Pancreas (tissue), 10 donors: ENCODE measurements around the gene CHD5. TPM values are rescaled to one million over a fixed set of nuclear protein-coding genes. Genes with fewer than 3 reads are reported as not detected.
"Not testable (repeated sequence)": the region's sequence is repeated elsewhere in the genome, so short reads cannot be mapped to it uniquely, and the experiment has no call there.

Source experiments
- ATAC-seq, 4 donors: fragments of 200-7000 bp; cut with Tn5 transposase; one replicate each; pipeline versions ENCODE4 v1.8.0 to v1.9.1; 2020; ENCODE audit warnings: mild to moderate bottlenecking in 4 of 4, moderate library complexity in 4 of 4
- DNase-seq, 6 donors: peaks; one replicate each; pipeline ENCODE4 v3.0.0-alpha.2; 2020
- FAIRE-seq: peaks from 2 replicates; lab custom pipeline; 2012; peaks lifted over from hg19 to GRCh38; lab: Jason Lieb, UNC
- H3K27ac ChIP-seq, 4 donors: fragments of 200-600 bp; sonication (generic); 1 replicate in 3 of 4; 2 replicates in 1 of 4; pipeline versions ENCODE4 v1.5.0 to v1.8.0; 2020
- H3K27me3 ChIP-seq, 4 donors: fragments of 200-600 bp; one replicate each; pipeline ENCODE4 v1.8.0; 2021
- H3K36me3 ChIP-seq, 3 donors: fragments of 200-600 bp; sonication (generic) in 1 of 3; one replicate each; pipeline versions ENCODE4 v1.5.0 to v1.8.0; 2020 to 2021
- H3K4me1 ChIP-seq, 3 donors: fragments of 200-600 bp; one replicate each; pipeline ENCODE4 v1.8.0; 2021
- H3K4me3 ChIP-seq, 4 donors: fragments of 200-600 bp; sonication (generic) in 2 of 4; one replicate each; pipeline versions ENCODE4 v1.5.0 to v1.8.0; 2020 to 2021
- H3K9me3 ChIP-seq, 4 donors: fragments of 200-600 bp; one replicate each; pipeline ENCODE4 v1.8.0; 2021
- WGBS, 2 donors: extraction: QIAGEN DNeasy Blood & Tissue Kit; methylation state at CpG; one replicate each; pipeline ENCODE4 v1.1.7; 2013; 5-methylcytosine and 5-hydroxymethylcytosine counted together
- intact Hi-C, 3 donors: fragments of 100-400 bp; cut with DNase I; formaldehyde crosslinking; loops; one replicate each; pipeline versions ENCODE4 v1.11.1 to v1.14.2; 2022
- polyA plus RNA-seq, 2 donors: library from polyadenylated mRNA; stranded (reverse); fragments of 200-250 nt; gene quantifications; one replicate each; pipeline ENCODE4 v1.2.3, GENCODE V29; 2013
- total RNA-seq, 6 donors: library from RNA; stranded (reverse); fragmentation: NEBNext Ultra II Directional in 4 of 6; extraction: Animal tissue kit (Norgen Biotek cat#: 25700) in 4 of 6; gene quantifications; one replicate each; pipeline versions ENCODE4 v1.2.1 to v1.2.4, GENCODE V29; 2021 to 2023
- TF ChIP-seq, protein P1 (sequence below), 4 donors: fragments of 200-600 bp; sonication (generic) in 3 of 4; IDR thresholded peaks; one replicate each; pipeline versions ENCODE4 v1.5.0 to v1.8.0; 2021; ENCODE audit warnings: antibody characterized with exemption in 4 of 4
- donor health status: healthy with polysubstance abuse.
- donor health status: DM: no; HTN: no; CAD: no; lungs with moderate emphysema.
- donor health status: DM: no; HTN: no; CAD: no.
- donor health status: control.
- donor health status: control.
- donor health status: Bipolar disorder and iron deficiency.
- donor health status: DM: yes; HTN: yes; CAD: no.
- donor health status: DM: no; HTN: no; CAD: no.
- donor health status: DM: no; HTN: no; CAD: no.
- donor health status: DM: yes; HTN: yes; CAD: no.

Gene CHD5
- total and polyA plus RNA-seq, 8 donors, result 0.09 to 2.9 (median 0.40) TPM

DNA sequence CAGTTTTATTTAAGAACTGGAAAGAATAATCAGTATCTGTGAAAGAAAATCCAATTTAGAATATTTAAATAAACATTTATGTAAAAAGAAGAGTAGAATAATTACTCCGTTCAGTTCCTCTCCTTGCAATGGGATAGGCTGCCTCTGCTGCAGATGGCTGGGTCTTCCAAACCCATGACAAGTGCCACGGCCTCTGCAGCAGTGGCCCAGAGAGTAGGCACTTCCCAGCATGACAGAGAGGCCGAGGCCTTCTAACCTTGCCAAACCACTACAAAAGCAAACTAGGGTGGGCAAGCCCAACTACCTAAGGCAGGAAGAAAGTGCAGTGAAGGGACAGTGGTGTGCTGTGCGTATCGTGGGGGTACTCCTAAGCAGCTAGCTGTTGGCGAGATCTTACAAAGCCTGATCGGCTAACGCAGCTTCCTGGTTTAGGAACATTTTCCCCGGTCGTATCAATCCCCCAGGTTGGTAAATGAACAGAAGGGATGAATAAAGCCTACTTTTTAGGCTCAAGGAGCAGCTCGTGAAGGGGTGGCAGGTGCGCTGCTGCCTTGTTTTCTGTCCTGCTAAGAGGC lies 41.2 kb upstream of the CHD5 start:
- intact Hi-C loops, result no loop called here
- H3K9me3 ChIP-seq, result no peaks in the 10 kb centered on the region
- H3K4me3 ChIP-seq, result no peak overlapping the region
- H3K27me3 ChIP-seq, result no peaks in the 10 kb centered on the region
- WGBS, 2 donors, result 94 to 96% methylated on average over 12 of the region's 12 CpGs
- peak in 1 of 6 donors; percentile 15 for DNase-seq
- TF ChIP-seq, protein P1, sequence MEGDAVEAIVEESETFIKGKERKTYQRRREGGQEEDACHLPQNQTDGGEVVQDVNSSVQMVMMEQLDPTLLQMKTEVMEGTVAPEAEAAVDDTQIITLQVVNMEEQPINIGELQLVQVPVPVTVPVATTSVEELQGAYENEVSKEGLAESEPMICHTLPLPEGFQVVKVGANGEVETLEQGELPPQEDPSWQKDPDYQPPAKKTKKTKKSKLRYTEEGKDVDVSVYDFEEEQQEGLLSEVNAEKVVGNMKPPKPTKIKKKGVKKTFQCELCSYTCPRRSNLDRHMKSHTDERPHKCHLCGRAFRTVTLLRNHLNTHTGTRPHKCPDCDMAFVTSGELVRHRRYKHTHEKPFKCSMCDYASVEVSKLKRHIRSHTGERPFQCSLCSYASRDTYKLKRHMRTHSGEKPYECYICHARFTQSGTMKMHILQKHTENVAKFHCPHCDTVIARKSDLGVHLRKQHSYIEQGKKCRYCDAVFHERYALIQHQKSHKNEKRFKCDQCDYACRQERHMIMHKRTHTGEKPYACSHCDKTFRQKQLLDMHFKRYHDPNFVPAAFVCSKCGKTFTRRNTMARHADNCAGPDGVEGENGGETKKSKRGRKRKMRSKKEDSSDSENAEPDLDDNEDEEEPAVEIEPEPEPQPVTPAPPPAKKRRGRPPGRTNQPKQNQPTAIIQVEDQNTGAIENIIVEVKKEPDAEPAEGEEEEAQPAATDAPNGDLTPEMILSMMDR (IDR thresholded peaks at IDR 0.05), result no peak
- no peak for ATAC-seq
- H3K36me3 ChIP-seq, result peaks cover 0 to 22% (median 7%) of the 10 kb centered on the region in 3 donors
- no peaks in the 10 kb centered on the region for H3K4me1 ChIP-seq
- no peak for FAIRE-seq
- H3K27ac ChIP-seq, result no peak overlapping the region

DNA sequence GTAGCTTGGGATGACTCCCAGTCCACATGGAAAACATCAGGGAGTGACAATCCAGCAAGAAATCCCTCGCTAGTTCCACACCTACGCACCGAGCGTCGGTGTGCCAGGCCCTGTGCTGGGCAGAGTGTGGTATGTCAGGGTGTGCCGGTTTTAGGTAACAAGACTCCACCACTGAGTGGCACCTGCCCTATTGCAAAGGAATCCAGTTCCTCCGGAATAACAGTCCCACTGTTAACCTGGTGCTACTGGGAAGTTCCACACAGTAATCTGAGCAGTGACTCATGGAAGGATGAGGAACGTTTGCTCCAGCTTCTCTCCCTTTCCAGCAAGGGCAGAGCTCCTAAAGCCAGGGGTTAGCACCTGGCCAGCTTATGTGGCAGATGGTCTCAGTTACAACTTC lies 40.1 kb upstream of the CHD5 start:
- Histone ChIP-seq H3K27ac (no peak overlapping the region), H3K4me3 (no peak overlapping the region), H3K27me3 (no peaks in the 10 kb centered on the region), H3K4me1 (no peaks in the 10 kb centered on the region), H3K9me3 (no peaks in the 10 kb centered on the region), H3K36me3 (peaks cover 0 to 22% (median 7%) of the 10 kb centered on the region in 3 donors)
- WGBS, 2 donors, result 83 to 87% methylated on average over 8 of the region's 8 CpGs
- no peak for FAIRE-seq
- DNase-seq, result peak in 1 of 6 donors; percentile 8
- intact Hi-C loops, result no loop called here
- ATAC-seq, result peak in 3 of 4 donors; percentile 8 to 54 (median 25)
- TF ChIP-seq, protein P1 (IDR thresholded peaks at IDR 0.05), result no peak

DNA sequence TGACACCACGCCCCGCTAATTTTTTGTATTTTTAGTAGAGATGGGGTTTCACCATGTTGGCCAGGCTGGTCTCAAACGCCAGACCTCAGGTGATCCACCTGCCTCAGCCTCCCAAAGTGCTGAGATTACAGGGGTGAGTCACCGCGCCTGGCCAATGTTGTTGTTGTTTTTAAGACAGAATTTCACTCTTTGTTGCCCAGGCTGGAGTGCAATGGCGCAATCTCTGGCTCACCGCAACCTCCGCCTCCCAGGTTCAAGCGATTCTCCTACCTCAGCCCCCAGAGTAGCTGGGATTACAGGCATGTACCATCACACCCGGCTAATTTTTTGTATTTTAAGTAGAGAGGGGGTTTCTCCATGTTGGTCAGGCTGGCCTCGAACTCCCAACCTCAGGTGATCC lies 39.5 kb upstream of the CHD5 start:
- ATAC-seq, FAIRE-seq: not testable (repeated sequence)

DNA sequence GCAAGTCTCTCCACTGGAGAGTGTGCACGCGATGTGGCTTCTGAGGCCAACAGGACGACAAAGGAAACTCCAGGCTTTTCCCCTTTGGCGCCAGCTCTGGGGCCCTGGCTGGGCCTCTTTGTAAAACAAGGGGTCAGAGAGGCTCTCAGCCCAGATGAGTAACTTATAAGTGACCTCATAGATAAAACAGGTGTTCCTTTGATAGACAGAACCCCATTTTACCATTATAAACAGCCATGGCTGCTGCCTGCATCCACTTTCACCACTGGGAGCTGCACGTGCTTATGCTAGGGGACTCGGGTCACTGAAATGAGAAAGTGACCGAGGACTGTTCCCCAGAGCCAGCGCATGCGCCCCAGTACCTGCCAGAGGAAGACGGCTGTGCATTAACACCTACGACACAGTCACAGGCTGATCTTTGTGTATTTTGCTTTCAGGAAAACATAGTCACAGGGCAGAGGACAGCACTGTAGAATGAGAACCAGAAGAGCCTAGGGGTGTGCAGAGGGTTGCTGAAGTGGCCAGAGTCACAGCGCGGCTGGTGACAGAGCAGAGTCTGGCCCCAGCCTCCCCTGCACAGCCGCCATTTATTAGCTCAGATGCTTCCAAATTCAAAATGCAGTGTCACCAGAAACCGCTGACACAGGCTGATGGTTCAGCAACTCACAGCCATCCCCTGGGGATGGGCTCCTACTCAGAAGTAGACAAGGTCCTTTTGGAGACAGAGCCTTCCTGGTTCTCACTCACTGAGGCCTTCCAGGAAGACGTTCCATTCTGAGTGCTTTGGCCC lies 38.4 kb upstream of the CHD5 start:
- Histone ChIP-seq H3K36me3 (peaks cover 0 to 5% (median 0%) of the 10 kb centered on the region in 3 donors), H3K27me3 (no peaks in the 10 kb centered on the region), H3K4me3 (no peak overlapping the region), H3K27ac (peak overlapping the region; percentile 11 to 55 (median 40)), H3K4me1 (no peaks in the 10 kb centered on the region), H3K9me3 (no peaks in the 10 kb centered on the region)
- DNase-seq (peak in 2 of 6 donors; percentile 41 to 44), ATAC-seq (peak; percentile 48 to 75 (median 63)), FAIRE-seq (no peak)
- WGBS, 2 donors, result 68 to 74% methylated on average over 16 of the region's 16 CpGs
- TF ChIP-seq, protein P1 (IDR thresholded peaks at IDR 0.05), result no peak
- intact Hi-C loops, result no loop called here

More for the DNA sequence above, 39.5 kb upstream of the CHD5 start:
- DNase-seq, result peak in 1 of 6 donors; percentile 2
- H3K36me3 ChIP-seq, result peaks cover 0 to 16% (median 7%) of the 10 kb centered on the region in 3 donors
- 83 to 86% methylated on average over 11 of the region's 11 CpGs for WGBS, 2 donors
- H3K27me3 ChIP-seq, H3K9me3 ChIP-seq, H3K4me3 ChIP-seq, intact Hi-C loops, H3K4me1 ChIP-seq, H3K27ac ChIP-seq: not testable (repeated sequence)

DNA sequence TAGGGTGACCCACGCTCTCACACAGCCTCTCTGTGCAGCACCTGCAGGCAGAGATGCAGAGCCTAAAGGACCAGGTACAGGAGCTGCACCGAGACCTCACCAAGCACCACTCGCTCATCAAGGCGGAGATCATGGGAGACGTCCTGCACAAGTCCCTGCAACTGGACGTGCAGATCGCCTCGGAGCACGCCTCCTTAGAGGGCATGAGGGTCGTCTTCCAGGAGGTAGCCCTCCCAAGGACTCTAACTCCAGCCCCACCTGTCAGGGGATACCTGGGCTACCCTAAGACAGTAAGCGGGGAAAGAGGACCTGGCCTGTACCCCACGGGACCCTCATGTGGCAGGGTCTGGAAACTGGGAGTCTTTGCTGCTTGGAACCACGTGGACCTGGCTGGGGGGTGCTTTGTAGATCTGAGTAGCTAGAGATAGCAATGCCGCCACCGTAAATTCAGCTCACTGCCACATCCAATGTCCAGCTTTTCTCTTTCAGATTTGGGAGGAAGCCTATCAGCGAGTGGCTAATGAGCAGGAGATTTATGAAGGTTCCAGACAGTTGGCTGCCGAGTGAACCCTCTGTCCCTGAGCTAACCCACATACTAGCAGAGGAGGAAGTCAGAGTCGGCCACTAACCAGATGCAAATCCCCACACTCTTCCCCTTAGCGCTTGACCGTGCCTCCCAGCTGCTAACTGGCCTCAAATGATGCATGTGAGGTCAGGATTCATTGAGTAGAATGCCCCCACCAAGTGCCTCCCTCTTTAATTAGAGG lies 32.3 kb upstream of the CHD5 start:
- Histone ChIP-seq H3K36me3 (peaks cover 0 to 5% (median 0%) of the 10 kb centered on the region in 3 donors), H3K27me3 (no peaks in the 10 kb centered on the region), H3K4me1 (no peaks in the 10 kb centered on the region), H3K4me3 (no peak overlapping the region), H3K27ac (no peak overlapping the region), H3K9me3 (no peaks in the 10 kb centered on the region)
- FAIRE-seq (no peak), DNase-seq (peak in 1 of 6 donors; percentile 54), ATAC-seq (no peak)
- TF ChIP-seq, protein P1 (IDR thresholded peaks at IDR 0.05), result no peak
- 91 to 92% methylated on average over 20 of the region's 20 CpGs for WGBS, 2 donors
- intact Hi-C loops, result no loop called here
